Ovary (tissue), 3 donors: ENCODE data around the gene GLI3.

Experiments
- EP300 ChIP-seq: sonication (generic); formaldehyde crosslinking; IDR thresholded peaks from one replicate; pipeline ENCODE4 v1.6.1; 2017; ENCODE audit warnings: antibody characterized with exemption
- TF ChIP-seq, protein P1 (sequence below), 3 donors: fragments of 450-650 bp in 2 of 3; fragments of 200-600 bp in 1 of 3; IDR thresholded peaks; one replicate each; pipeline versions ENCODE4 v1.5.1 to v1.8.0; 2016 to 2022; ENCODE audit warnings: antibody characterized with exemption in 3 of 3, mild to moderate bottlenecking in 1 of 3
- donor health status: DM: no; HTN: no; CAD: no.

DNA sequence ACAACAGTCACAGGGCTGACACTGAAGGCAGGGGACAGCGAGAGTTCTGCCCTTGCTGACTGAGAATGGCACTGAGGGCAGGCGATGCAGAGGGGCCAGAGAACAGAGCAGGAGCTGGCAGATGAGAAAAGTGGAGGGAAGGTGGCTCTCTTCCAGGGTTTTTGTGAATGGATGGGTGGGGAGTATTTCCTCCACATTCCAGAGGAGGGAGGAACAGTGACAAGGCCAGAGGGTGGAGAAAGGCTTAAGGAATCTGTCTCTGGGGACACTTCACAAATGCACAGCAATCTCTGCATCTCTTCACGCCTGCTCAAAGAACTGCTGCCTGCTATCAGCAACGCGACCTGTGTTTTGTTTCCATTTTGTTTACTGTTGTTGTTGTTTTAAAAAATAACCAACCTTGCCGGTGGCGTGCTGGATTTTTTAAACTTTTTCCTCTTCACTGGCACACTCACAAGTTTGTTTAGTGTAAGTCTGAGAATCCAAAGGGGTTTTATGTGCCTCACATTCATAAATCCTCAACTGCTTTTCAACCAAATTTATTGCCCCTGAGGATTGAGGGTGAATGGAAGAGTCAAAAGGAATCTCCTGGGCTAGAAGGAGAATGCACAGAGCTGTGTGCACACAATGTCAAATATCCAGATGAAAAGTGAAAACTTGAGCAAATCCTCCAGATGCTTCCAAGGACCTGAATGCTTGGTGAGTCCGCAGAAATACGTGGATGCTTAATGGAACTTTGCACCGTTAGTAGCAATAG, 129.3 kb downstream of the GLI3 start:
- TF ChIP-seq, protein P1, sequence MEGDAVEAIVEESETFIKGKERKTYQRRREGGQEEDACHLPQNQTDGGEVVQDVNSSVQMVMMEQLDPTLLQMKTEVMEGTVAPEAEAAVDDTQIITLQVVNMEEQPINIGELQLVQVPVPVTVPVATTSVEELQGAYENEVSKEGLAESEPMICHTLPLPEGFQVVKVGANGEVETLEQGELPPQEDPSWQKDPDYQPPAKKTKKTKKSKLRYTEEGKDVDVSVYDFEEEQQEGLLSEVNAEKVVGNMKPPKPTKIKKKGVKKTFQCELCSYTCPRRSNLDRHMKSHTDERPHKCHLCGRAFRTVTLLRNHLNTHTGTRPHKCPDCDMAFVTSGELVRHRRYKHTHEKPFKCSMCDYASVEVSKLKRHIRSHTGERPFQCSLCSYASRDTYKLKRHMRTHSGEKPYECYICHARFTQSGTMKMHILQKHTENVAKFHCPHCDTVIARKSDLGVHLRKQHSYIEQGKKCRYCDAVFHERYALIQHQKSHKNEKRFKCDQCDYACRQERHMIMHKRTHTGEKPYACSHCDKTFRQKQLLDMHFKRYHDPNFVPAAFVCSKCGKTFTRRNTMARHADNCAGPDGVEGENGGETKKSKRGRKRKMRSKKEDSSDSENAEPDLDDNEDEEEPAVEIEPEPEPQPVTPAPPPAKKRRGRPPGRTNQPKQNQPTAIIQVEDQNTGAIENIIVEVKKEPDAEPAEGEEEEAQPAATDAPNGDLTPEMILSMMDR (IDR thresholded peaks at IDR 0.05): no peak
- no peak for TF ChIP-seq EP300
